Upper lobe of right lung (tissue), 1 donor: Measurements from ENCODE around the gene VCL. TPM values are rescaled to one million over a fixed set of nuclear protein-coding genes. Genes with fewer than 3 reads are reported as not detected.

Experiments used
- ATAC-seq: fragments of 200-7000 bp; cut with Tn5 transposase; one replicate; pipeline ENCODE4 v1.9.1; 2020; ENCODE audit warnings: mild to moderate bottlenecking, moderate library complexity
- DNase-seq: peaks from one replicate; pipeline ENCODE4 v3.0.0-alpha.2; 2020
- H3K27ac ChIP-seq: fragments of 200-600 bp; one replicate; pipeline ENCODE4 v1.8.0; 2022
- H3K27me3 ChIP-seq: fragments of 200-600 bp; one replicate; pipeline ENCODE4 v1.8.0; 2022; ENCODE audit warnings: mild to moderate bottlenecking
- H3K36me3 ChIP-seq: fragments of 200-600 bp; one replicate; pipeline ENCODE4 v1.8.0; 2022
- H3K4me1 ChIP-seq: fragments of 200-600 bp; one replicate; pipeline ENCODE4 v1.8.0; 2022
- H3K4me3 ChIP-seq: fragments of 200-600 bp; one replicate; pipeline ENCODE4 v1.8.0; 2022; ENCODE audit warnings: mild to moderate bottlenecking
- H3K9me3 ChIP-seq: fragments of 200-600 bp; one replicate; pipeline ENCODE4 v1.8.0; 2022
- CTCF ChIP-seq: fragments of 200-600 bp; IDR thresholded peaks from one replicate; pipeline ENCODE4 v1.8.0; 2022; ENCODE audit warnings: antibody characterized with exemption
- intact Hi-C: fragments of 100-400 bp; cut with DNase I; formaldehyde crosslinking; loops from one replicate; pipeline ENCODE4 v1.11.0; 2022
- total RNA-seq: library from RNA; stranded (reverse); fragmentation: NEBNext Ultra II Directional; extraction: Animal tissue kit (Norgen Biotek cat#: 25700); gene quantifications from one replicate; pipeline ENCODE4 v1.2.1, GENCODE V29; 2021
- donor health status: DM: no; HTN: yes; CAD: no; lungs with severe emphysema.

The VCL gene
- total RNA-seq, 1 donor from 2014 or later, result 148 TPM

- Histone ChIP-seq H3K27me3 (no peaks in the 10 kb centered on the region), H3K9me3 (no peaks in the 10 kb centered on the region), H3K27ac (no peak overlapping the region), H3K36me3 (no peaks in the 10 kb centered on the region), H3K4me1 (peaks cover 30% of the 10 kb centered on the region), H3K4me3 (no peak overlapping the region)
- intact Hi-C loops, result no loop called here
- no peak for TF ChIP-seq CTCF
- ATAC-seq, result no peak
- no peak for DNase-seq
Observed at GRCh38 chr10:73970845-73971244, 27.1 kb upstream of the VCL start.

- Histone ChIP-seq H3K27ac (no peak overlapping the region), H3K9me3 (no peaks in the 10 kb centered on the region), H3K27me3 (no peaks in the 10 kb centered on the region), H3K4me1 (peaks cover 20% of the 10 kb centered on the region), H3K36me3 (no peaks in the 10 kb centered on the region), H3K4me3 (no peak overlapping the region)
- TF ChIP-seq CTCF, result no peak
- DNase-seq, result no peak
- intact Hi-C loops, result no loop called here
- ATAC-seq, result no peak
Observed at GRCh38 chr10:73971636-73972354, 26.1 kb upstream of the VCL start.

GRCh38 chr10:73973427-73973826 is 24.5 kb upstream of the VCL start:
- Histone ChIP-seq H3K27me3 (no peaks in the 10 kb centered on the region), H3K36me3 (no peaks in the 10 kb centered on the region), H3K4me1 (peaks cover 4% of the 10 kb centered on the region), H3K4me3 (no peak overlapping the region), H3K27ac (no peak overlapping the region), H3K9me3 (no peaks in the 10 kb centered on the region)
- no peak for DNase-seq
- intact Hi-C loops, result no loop called here
- no peak for ATAC-seq
- TF ChIP-seq CTCF, result no peak

- no peaks in the 10 kb centered on the region for H3K27me3 ChIP-seq
- intact Hi-C loops, result no loop called here
- no peak overlapping the region for H3K27ac ChIP-seq
- TF ChIP-seq CTCF, result no peak
- H3K4me3 ChIP-seq, result no peak overlapping the region
- no peak for ATAC-seq
- H3K9me3 ChIP-seq, result no peaks in the 10 kb centered on the region
- no peaks in the 10 kb centered on the region for H3K36me3 ChIP-seq
- no peaks in the 10 kb centered on the region for H3K4me1 ChIP-seq
- DNase-seq, result no peak
Observed at GRCh38 chr10:73974309-73974946, 23.5 kb upstream of the VCL start.

- H3K4me3 ChIP-seq, result no peak overlapping the region
- intact Hi-C loops, result no loop called here
- TF ChIP-seq CTCF, result no peak
- no peak overlapping the region for H3K27ac ChIP-seq
- DNase-seq (no peak), ATAC-seq (no peak)
- no peaks in the 10 kb centered on the region for H3K36me3 ChIP-seq
- H3K4me1 ChIP-seq, result no peaks in the 10 kb centered on the region
- no peaks in the 10 kb centered on the region for H3K27me3 ChIP-seq
- no peaks in the 10 kb centered on the region for H3K9me3 ChIP-seq
Observed at GRCh38 chr10:73975388-73975787, 22.5 kb upstream of the VCL start.
